ENCODE results near the gene PAWR. TPM values are rescaled to one million over a fixed set of nuclear protein-coding genes. Genes with fewer than 3 reads are reported as not detected.

PAWR gene
- total and polyA plus RNA-seq, 10 of the 15 experiments (the other 5 are each of a cell fraction or from before 2014, with no cell fraction given): 8.1 to 70.6 (median 24.2) TPM

GRCh38 chr12:79537675-79538074 lies 153.1 kb downstream of the PAWR start (continued):
- no peak for TF ChIP-seq E2F4 (IDR thresholded peaks at IDR 0.05; ENCODE audit: low read depth, low read length)
- no peak for TF ChIP-seq RFX5 (IDR thresholded peaks at IDR 0.05; ENCODE audit: low read depth, low read length)
- TF ChIP-seq BCL11A (IDR thresholded peaks at IDR 0.05; ENCODE audit: low read depth, low read length): no peak
- TF ChIP-seq SPI1 (IDR thresholded peaks at IDR 0.05; ENCODE audit: borderline replicate concordance, insufficient read depth, low read depth, low read length): no peak
- TF ChIP-seq ATF2 (IDR thresholded peaks at IDR 0.05; ENCODE audit: low read length): no peak
- no peak for TF ChIP-seq MTA2 (IDR thresholded peaks at IDR 0.05; ENCODE audit: low read depth)
- TF ChIP-seq NKRF (conservative IDR thresholded peaks at IDR 0.05): no peak
- no peak for TF ChIP-seq SRF (IDR thresholded peaks at IDR 0.05; ENCODE audit: low read depth in 2 of 2, low read length in 2 of 2)

GRCh38 chr12:79535751-79536150 lies 155.0 kb downstream of the PAWR start:
- Histone ChIP-seq H3K4me3 (no peak overlapping the region), H2AFZ (ENCODE audit: control insufficient read depth, low read depth, low read length) (no peak overlapping the region), H3K4me1 (ENCODE audit: control insufficient read depth, insufficient read depth, low read length) (no peaks in the 10 kb centered on the region; the same call in 1 of the 2 replicates), H3K36me3 (ENCODE audit: control insufficient read depth in 2 of 2, insufficient read depth in 2 of 2, low read length in 1 of 2) (no peaks in the 10 kb centered on the region), H3K4me2 (ENCODE audit: control insufficient read depth, insufficient read depth) (no peak overlapping the region), H3K9ac (ENCODE audit: control insufficient read depth, insufficient read depth, low read length) (no peak overlapping the region), H3K27me3 (replicated peaks in 1 of 2; ENCODE audit: control insufficient read depth in 2 of 2, insufficient read depth in 2 of 2, low read length in 1 of 2) (no peaks in the 10 kb centered on the region), H3K9me3 (replicated peaks; ENCODE audit: control insufficient read depth, insufficient read depth, low read length) (no peaks in the 10 kb centered on the region), H3K27ac (ENCODE audit: control insufficient read depth, insufficient read depth) (no peak overlapping the region), H3K79me2 (ENCODE audit: control insufficient read depth, insufficient read depth, low read length) (no peaks in the 10 kb centered on the region), H4K20me1 (ENCODE audit: control insufficient read depth, insufficient read depth) (no peaks in the 10 kb centered on the region)
- CTCF ChIA-PET: interaction anchor here (1.5 kb wide), 1 partner anchor 13 kb away, joined by 5 read pairs; no protein-coding TSS in a partner anchor
- DNase-seq (ENCODE audit: low read depth, low spot score): no peak
- ATAC-seq: no peak
- SMC1A ChIA-PET (ENCODE audit: uncharacterized antibody, unreplicated experiment): interaction anchor here (0.6 kb wide), 1 partner anchor 12 kb away, joined by 3 read pairs; no protein-coding TSS in a partner anchor
- no peak for FAIRE-seq
- POLR2A ChIA-PET: interaction anchor here (0.7 kb wide), 1 partner anchor 1117 kb away, joined by 5 read pairs; no protein-coding TSS in a partner anchor
- intact Hi-C loops (cut with micrococcal nuclease; ENCODE audit: unreplicated experiment) (no loop called here), in situ Hi-C loops (cut with MboI) (no loop called here)
- WGBS (ENCODE audit: insufficient coverage, insufficient replicate concordance, low lambda C conversion rate, missing lambda C conversion rate): 74% methylated on average over 2 of the region's 2 CpGs
- no TSS peak for BruUV-seq (replicated peaks)
- RAD21 ChIA-PET (ENCODE audit: unreplicated experiment): no interaction called here
- TF ChIP-seq NFIC (IDR thresholded peaks at IDR 0.05; ENCODE audit: low read depth, low read length) (no peak), CTCF (IDR thresholded peaks at IDR 0.05 in 2 of 3, conservative IDR thresholded peaks at IDR 0.05 in 1 of 3; ENCODE audit: control insufficient read depth in 2 of 3, extremely low read depth in 1 of 3, insufficient read depth in 1 of 3, low read depth in 3 of 3, low read length in 3 of 3) (no peak), POLR2A (IDR thresholded peaks at IDR 0.05; ENCODE audit: low read depth, low read length) (no peak), SMAD5 (IDR thresholded peaks at IDR 0.05; ENCODE audit: low read depth) (no peak), MXI1 (IDR thresholded peaks at IDR 0.05; ENCODE audit: low read depth, low read length) (no peak), POLR2AphosphoS2 (IDR thresholded peaks at IDR 0.05; ENCODE audit: low read depth, low read length) (no peak), MLLT1 (IDR thresholded peaks at IDR 0.05) (no peak), PML (IDR thresholded peaks at IDR 0.05; ENCODE audit: low read length) (no peak)
